Measurements from ENCODE around the gene HMBS.
A peak's percentile ranks its signal among the peaks of the same experiment; 100 is the strongest.

The HMBS gene

DNA sequence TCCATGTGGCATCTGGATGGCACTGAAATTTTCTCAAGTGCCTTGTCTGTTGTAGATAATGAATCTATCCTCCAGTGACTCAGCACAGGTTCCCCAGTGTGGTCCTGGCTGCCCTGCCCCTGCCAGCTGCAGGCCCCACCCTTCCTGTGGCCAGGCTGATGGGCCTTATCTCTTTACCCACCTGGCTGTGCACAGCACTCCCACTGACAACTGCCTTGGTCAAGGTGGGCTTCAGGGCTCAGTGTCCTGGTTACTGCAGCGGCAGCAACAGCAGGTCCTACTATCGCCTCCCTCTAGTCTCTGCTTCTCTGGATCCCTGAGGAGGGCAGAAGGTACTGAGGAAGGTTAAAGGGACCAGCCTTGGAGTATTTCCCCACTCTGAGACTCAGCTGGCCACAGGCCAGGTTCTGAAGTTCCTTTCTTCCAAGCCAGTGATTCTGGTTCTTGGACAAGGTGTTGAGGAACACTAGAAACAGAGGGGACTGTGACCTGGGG, 3.1 kb downstream of the HMBS start:
- TF ChIP-seq, protein P1, sequence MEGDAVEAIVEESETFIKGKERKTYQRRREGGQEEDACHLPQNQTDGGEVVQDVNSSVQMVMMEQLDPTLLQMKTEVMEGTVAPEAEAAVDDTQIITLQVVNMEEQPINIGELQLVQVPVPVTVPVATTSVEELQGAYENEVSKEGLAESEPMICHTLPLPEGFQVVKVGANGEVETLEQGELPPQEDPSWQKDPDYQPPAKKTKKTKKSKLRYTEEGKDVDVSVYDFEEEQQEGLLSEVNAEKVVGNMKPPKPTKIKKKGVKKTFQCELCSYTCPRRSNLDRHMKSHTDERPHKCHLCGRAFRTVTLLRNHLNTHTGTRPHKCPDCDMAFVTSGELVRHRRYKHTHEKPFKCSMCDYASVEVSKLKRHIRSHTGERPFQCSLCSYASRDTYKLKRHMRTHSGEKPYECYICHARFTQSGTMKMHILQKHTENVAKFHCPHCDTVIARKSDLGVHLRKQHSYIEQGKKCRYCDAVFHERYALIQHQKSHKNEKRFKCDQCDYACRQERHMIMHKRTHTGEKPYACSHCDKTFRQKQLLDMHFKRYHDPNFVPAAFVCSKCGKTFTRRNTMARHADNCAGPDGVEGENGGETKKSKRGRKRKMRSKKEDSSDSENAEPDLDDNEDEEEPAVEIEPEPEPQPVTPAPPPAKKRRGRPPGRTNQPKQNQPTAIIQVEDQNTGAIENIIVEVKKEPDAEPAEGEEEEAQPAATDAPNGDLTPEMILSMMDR (IDR thresholded peaks at IDR 0.05; ENCODE audit: low read depth, low read length), result no peak
- H3K4me3 ChIP-seq (ENCODE audit: low read depth, low read length), result no peak overlapping the region
- in situ Hi-C loops (cut with HindIII; ENCODE audit: low sequenced_read_pairs), result no loop called here
- no peak for DNase-seq (ENCODE audit: low read depth, low spot score)

DNA sequence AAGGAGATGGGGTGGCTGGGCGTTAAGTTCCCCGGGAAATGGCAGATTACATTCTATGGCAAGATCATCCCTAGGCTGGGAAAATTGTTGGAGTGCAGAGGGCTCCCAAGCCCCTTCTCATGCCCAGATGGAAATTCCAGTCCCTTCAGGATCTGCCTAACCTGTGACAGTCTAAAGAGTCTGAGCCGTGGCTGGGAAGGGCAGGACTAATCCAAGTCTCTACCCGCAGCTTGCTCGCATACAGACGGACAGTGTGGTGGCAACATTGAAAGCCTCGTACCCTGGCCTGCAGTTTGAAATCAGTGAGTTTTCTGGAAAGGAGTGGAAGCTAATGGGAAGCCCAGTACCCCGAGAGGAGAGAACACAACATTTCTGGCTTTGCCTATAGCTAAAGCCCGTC, 3.7 kb downstream of the HMBS start:
- TF ChIP-seq, protein P1 (IDR thresholded peaks at IDR 0.05; ENCODE audit: low read depth, low read length), result no peak
- no peak overlapping the region for H3K4me3 ChIP-seq (ENCODE audit: low read depth, low read length)
- no peak for DNase-seq (ENCODE audit: low read depth, low spot score)
- in situ Hi-C loops (cut with HindIII; ENCODE audit: low sequenced_read_pairs), result no loop called here

DNA sequence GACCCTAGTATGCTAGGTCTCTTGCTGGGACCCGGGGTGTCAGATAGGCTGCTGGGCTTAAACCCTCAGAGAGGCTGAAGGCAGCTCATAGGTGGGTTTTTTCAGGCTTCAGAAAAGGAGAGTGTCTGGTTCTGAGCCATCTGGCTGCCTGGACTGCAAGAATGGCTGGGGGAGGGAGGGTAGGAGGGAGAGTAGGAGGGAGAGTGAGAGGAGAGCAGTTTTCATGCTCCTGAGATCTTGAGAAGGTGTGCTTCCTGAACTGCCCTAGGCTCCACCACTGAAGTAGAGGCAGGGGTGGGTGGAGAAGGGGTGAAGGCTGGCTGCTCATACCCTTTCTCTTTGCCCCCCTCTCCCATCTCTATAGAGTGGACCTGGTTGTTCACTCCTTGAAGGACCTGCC, 4.6 kb downstream of the HMBS start:
- H3K4me3 ChIP-seq (ENCODE audit: low read depth, low read length), result no peak overlapping the region
- TF ChIP-seq, protein P1 (IDR thresholded peaks at IDR 0.05; ENCODE audit: low read depth, low read length), result no peak
- in situ Hi-C loops (cut with HindIII; ENCODE audit: low sequenced_read_pairs), result no loop called here
- no peak for DNase-seq (ENCODE audit: low read depth, low spot score)

DNA sequence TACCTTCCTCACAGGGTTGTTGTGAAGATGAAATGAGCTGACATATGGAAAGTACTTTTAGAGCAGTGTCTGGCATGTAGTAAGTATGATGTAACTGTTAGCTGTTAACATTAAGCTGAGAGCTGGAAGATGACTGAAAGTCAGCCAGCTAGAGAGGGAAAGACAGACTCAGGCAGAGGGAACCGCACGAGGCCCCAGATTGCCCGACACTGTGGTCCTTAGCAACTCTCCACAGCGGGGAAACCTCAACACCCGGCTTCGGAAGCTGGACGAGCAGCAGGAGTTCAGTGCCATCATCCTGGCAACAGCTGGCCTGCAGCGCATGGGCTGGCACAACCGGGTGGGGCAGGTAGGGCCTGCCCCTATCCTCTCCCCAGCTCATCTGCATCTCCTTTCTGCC, 6.5 kb downstream of the HMBS start:
- TF ChIP-seq, protein P1 (IDR thresholded peaks at IDR 0.05; ENCODE audit: low read depth, low read length), result no peak
- no peak for DNase-seq (ENCODE audit: low read depth, low spot score)
- in situ Hi-C loops (cut with HindIII; ENCODE audit: low sequenced_read_pairs), result no loop called here
- H3K4me3 ChIP-seq (ENCODE audit: low read depth, low read length), result no peak overlapping the region

DNA sequence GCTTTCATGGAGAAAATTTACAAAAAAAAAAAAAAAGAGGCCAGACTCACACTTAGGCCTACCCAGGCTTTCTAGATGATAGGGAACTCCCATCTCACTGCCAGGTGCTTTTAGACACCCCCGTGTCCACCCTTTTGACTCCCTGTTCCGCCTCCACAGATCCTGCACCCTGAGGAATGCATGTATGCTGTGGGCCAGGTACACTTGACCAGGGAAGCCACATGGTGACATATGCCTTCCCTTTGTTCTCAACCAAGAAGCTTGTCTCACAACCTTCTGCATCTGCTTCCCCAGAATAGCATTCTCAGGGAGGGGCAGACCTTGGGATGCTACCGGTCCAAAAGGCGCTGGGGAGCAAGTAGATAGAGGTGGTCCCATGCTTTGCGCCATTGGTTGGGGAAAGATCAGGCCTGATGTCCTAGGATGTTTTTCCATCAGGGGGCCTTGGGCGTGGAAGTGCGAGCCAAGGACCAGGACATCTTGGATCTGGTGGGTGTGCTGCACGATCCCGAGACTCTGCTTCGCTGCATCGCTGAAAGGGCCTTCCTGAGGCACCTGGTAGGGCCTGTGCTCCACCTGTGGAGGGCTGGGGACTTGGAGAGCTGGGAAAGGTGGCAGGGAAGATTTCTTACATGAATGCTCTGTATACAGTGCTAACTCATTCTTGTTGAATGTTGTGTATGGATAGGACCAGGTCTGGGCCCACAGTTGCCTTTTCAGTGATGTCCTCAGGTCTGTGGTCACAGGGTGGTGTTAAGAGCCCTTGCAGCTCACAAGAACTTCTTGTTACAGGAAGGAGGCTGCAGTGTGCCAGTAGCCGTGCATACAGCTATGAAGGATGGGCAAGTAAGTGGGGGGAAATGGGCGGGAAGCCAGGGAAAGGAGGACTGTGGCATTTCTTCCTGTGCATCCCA, 7.5 kb downstream of the HMBS start:
- no peak for DNase-seq (ENCODE audit: low read depth, low spot score)
- in situ Hi-C loops (cut with HindIII; ENCODE audit: low sequenced_read_pairs), result no loop called here
- peak overlapping the region; percentile 62 for H3K4me3 ChIP-seq (ENCODE audit: low read depth, low read length)
- TF ChIP-seq, protein P1 (IDR thresholded peaks at IDR 0.05; ENCODE audit: low read depth, low read length), result no peak

DNA sequence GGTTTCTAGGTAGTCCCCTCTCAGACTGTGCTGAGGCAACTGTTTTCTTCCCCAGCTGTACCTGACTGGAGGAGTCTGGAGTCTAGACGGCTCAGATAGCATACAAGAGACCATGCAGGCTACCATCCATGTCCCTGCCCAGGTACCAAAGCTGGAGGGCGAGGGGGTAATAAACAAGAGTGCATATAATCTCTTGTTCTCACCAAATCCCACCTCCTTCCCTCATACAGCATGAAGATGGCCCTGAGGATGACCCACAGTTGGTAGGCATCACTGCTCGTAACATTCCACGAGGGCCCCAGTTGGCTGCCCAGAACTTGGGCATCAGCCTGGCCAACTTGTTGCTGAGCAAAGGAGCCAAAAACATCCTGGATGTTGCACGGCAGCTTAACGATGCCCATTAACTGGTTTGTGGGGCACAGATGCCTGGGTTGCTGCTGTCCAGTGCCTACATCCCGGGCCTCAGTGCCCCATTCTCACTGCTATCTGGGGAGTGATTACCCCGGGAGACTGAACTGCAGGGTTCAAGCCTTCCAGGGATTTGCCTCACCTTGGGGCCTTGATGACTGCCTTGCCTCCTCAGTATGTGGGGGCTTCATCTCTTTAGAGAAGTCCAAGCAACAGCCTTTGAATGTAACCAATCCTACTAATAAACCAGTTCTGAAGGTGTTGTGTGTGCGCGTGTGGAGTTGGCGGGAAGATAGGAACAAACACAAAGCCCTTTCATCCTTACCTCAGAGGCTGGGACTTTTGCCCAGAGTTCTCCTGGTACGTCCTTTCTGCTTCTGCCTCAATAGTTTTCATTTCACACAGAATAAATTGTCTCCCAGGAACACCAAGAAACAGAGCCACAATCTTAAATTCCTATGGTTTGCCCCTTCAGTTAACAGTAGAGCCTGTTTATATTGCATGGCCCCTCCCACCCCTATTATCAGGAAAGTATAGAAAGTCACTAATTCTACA, 8.5 kb downstream of the HMBS start:
- peak overlapping the region; percentile 62 for H3K4me3 ChIP-seq (ENCODE audit: low read depth, low read length)
- TF ChIP-seq, protein P1 (IDR thresholded peaks at IDR 0.05; ENCODE audit: low read depth, low read length), result no peak
- peak; percentile 56 for DNase-seq (ENCODE audit: low read depth, low spot score)
- in situ Hi-C loops (cut with HindIII; ENCODE audit: low sequenced_read_pairs), result no loop called here

All from astrocyte of the spinal cord (primary cell).